RWPE2 (cell line): Measurements from ENCODE around the gene CCSAP.

Experiments
- ATAC-seq: fragments of 200-7000 bp; cut with Tn5 transposase; 3 replicates; pipeline ENCODE4 v1.9.1; 2021; ENCODE audit warnings: low read depth
- DNase-seq: peaks from one replicate; pipeline ENCODE4 v3.0.0-alpha.2; 2020; ENCODE audit warnings: low spot score
- H3K27ac ChIP-seq: fragments of 450-650 bp; 2 replicates; pipeline ENCODE4 v1.5.1; 2017; ENCODE audit warnings: mild to moderate bottlenecking; ENCODE audit not compliant: poor library complexity, severe bottlenecking
- H3K27me3 ChIP-seq: fragments of 250-450 bp; sonication (Bioruptor Pico); 2 replicates; pipeline ENCODE4 v1.5.1; 2021; ENCODE audit warnings: mild to moderate bottlenecking, moderate library complexity; ENCODE audit not compliant: insufficient read depth, poor library complexity, severe bottlenecking
- H3K36me3 ChIP-seq: fragments of 250-450 bp; sonication (Bioruptor Pico); 2 replicates; pipeline ENCODE4 v1.5.1; 2020; ENCODE audit warnings: low read depth, mild to moderate bottlenecking, moderate library complexity
- H3K4me1 ChIP-seq: fragments of 250-450 bp; sonication (Bioruptor Pico); 2 replicates; pipeline ENCODE4 v1.5.1; 2021; ENCODE audit warnings: mild to moderate bottlenecking, moderate library complexity; ENCODE audit not compliant: insufficient read depth, poor library complexity, severe bottlenecking
- H3K4me3 ChIP-seq: fragments of 250-450 bp; sonication (Bioruptor Pico); 2 replicates; pipeline ENCODE4 v1.5.1; 2021; ENCODE audit warnings: mild to moderate bottlenecking, moderate library complexity; ENCODE audit not compliant: severe bottlenecking
- H3K9me3 ChIP-seq: fragments of 250-450 bp; sonication (Bioruptor Pico); 2 replicates; pipeline ENCODE4 v1.5.1; 2021; ENCODE audit warnings: mild to moderate bottlenecking, moderate library complexity; ENCODE audit not compliant: severe bottlenecking
- CTCF ChIP-seq: fragments of 450-650 bp; IDR thresholded peaks from one replicate; pipeline ENCODE4 v1.5.1; 2017; ENCODE audit warnings: mild to moderate bottlenecking, moderate library complexity; ENCODE audit not compliant: poor library complexity, severe bottlenecking

The CCSAP gene

GRCh38 chr1:229302740-229303139, 40.1 kb downstream of the CCSAP start:
- Histone ChIP-seq H3K27ac (no peak overlapping the region), H3K9me3 (no peaks in the 10 kb centered on the region), H3K4me3 (no peak overlapping the region), H3K36me3 (peaks cover 6% of the 10 kb centered on the region; the same call in 1 of the 2 replicates), H3K4me1 (no peaks in the 10 kb centered on the region), H3K27me3 (no peaks in the 10 kb centered on the region)
- DNase-seq = no peak
- no peak for TF ChIP-seq CTCF
- no peak for ATAC-seq

GRCh38 chr1:229300099-229300757, 42.6 kb downstream of the CCSAP start:
- DNase-seq (no peak), ATAC-seq (no peak)
- H3K4me3 ChIP-seq = no peak overlapping the region
- H3K27me3 ChIP-seq = no peaks in the 10 kb centered on the region
- no peaks in the 10 kb centered on the region for H3K9me3 ChIP-seq
- H3K27ac ChIP-seq = no peak overlapping the region
- peaks cover 10% of the 10 kb centered on the region; the same call in 1 of the 2 replicates for H3K36me3 ChIP-seq
- no peaks in the 10 kb centered on the region for H3K4me1 ChIP-seq
- TF ChIP-seq CTCF = no peak

- no peak overlapping the region for H3K27ac ChIP-seq
- no peaks in the 10 kb centered on the region for H3K9me3 ChIP-seq
- ATAC-seq (no peak), DNase-seq (no peak)
- no peak overlapping the region for H3K4me3 ChIP-seq
- H3K36me3 ChIP-seq = peaks cover 10% of the 10 kb centered on the region; the same call in 1 of the 2 replicates
- no peak for TF ChIP-seq CTCF
- H3K27me3 ChIP-seq = no peaks in the 10 kb centered on the region
- no peaks in the 10 kb centered on the region for H3K4me1 ChIP-seq
Observed at GRCh38 chr1:229298887-229299503, 43.9 kb downstream of the CCSAP start.

- no peak for TF ChIP-seq CTCF
Observed at GRCh38 chr1:229298420-229298819, 44.4 kb downstream of the CCSAP start.

GRCh38 chr1:229297746-229298145, 45.1 kb downstream of the CCSAP start:
- Histone ChIP-seq H3K4me1 (no peaks in the 10 kb centered on the region), H3K27me3 (no peaks in the 10 kb centered on the region), H3K27ac (no peak overlapping the region), H3K4me3 (no peak overlapping the region), H3K9me3 (no peaks in the 10 kb centered on the region), H3K36me3 (peaks cover 10% of the 10 kb centered on the region; the same call in 1 of the 2 replicates)
- TF ChIP-seq CTCF = no peak
- DNase-seq (no peak), ATAC-seq (no peak)

More at GRCh38 chr1:229298420-229298819, 44.4 kb downstream of the CCSAP start:
- Histone ChIP-seq H3K27me3 (no peaks in the 10 kb centered on the region), H3K4me1 (no peaks in the 10 kb centered on the region), H3K27ac (no peak overlapping the region), H3K9me3 (no peaks in the 10 kb centered on the region), H3K4me3 (no peak overlapping the region), H3K36me3 (peaks cover 10% of the 10 kb centered on the region; the same call in 1 of the 2 replicates)
- DNase-seq (no peak), ATAC-seq (no peak)
